ENCODE data around the gene TMCC2.

The TMCC2 gene

GRCh38 chr1:205258261-205258691, 30.5 kb downstream of the TMCC2 start:
- no peak overlapping the region for H3K4me3 ChIP-seq (ENCODE audit: low read depth, low read length)
- DNase-seq (ENCODE audit: low read depth, low spot score), result no peak
- TF ChIP-seq, protein P1, sequence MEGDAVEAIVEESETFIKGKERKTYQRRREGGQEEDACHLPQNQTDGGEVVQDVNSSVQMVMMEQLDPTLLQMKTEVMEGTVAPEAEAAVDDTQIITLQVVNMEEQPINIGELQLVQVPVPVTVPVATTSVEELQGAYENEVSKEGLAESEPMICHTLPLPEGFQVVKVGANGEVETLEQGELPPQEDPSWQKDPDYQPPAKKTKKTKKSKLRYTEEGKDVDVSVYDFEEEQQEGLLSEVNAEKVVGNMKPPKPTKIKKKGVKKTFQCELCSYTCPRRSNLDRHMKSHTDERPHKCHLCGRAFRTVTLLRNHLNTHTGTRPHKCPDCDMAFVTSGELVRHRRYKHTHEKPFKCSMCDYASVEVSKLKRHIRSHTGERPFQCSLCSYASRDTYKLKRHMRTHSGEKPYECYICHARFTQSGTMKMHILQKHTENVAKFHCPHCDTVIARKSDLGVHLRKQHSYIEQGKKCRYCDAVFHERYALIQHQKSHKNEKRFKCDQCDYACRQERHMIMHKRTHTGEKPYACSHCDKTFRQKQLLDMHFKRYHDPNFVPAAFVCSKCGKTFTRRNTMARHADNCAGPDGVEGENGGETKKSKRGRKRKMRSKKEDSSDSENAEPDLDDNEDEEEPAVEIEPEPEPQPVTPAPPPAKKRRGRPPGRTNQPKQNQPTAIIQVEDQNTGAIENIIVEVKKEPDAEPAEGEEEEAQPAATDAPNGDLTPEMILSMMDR (IDR thresholded peaks at IDR 0.05; ENCODE audit: insufficient read depth, low read length, missing control alignments), result no peak
- CTCF ChIA-PET, result interaction anchor here (0.9 to 37.7 kb wide), 19 partner anchors 16 to 451 kb away, joined by 3 to 2093 read pairs (median 16); partner anchors contain the start of genes NUAK2, RBBP5 and TMCC2
- POLR2A ChIA-PET, result interaction anchor here (1.1 kb wide), 1 partner anchor 30 kb away, joined by 3 read pairs; the partner anchor contains the start of gene TMCC2

DNA sequence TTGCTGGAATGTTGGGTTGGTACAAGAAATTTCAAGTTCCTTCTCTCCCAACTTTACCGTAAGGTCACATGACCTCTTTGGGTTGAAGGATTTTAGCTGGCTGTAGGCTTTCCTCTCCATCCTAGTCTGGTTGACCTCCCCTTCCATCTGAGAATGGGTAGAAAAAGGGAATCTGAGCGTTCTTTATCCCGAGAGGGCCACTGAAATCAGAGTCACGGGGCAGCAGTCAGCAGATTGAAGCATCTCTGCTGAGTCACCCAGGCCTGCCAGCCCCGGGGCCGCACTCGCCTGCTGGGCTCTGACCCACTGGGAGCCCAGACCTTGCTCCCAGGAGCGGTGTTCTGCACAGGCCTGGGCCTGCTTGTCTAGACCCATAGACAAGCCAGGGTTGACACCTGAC, 31.0 kb downstream of the TMCC2 start:
- H3K4me3 ChIP-seq (ENCODE audit: low read depth, low read length), result no peak overlapping the region
- ChIA-PET CTCF (interaction anchor here (0.9 to 37.7 kb wide), 18 partner anchors 15 to 333 kb away, joined by 3 to 2093 read pairs (median 12); partner anchors contain the start of genes NUAK2, RBBP5 and TMCC2), POLR2A (interaction anchor here (1.1 kb wide), 1 partner anchor 31 kb away, joined by 3 read pairs; the partner anchor contains the start of gene TMCC2)
- no peak for DNase-seq (ENCODE audit: low read depth, low spot score)
- TF ChIP-seq, protein P1 (IDR thresholded peaks at IDR 0.05; ENCODE audit: insufficient read depth, low read length, missing control alignments), result no peak

DNA sequence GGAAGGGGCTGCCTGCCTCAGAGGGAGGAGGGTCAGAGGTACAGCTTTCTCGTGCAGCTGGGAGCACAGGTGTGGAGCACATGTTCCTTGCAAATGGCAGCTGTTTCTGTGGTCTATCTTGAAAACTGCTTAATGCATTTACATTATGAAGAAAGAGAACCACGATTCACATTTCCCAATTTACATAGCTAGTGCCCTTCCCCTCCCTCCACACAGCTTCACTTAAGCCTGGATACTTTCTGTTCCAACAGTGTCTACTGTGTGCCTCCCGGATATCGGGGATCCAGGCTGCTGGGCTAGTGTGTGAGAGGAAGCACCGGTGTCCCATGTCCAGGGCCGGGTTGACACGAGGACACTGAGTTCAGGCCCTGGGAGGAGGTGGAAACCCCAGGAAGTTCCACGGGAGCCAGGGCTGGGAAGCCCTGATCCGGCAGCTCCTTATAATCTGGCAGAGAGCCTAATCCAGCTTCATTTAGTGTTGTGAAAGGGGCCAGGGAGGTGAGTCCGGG, 31.6 kb downstream of the TMCC2 start:
- ChIA-PET CTCF (interaction anchor here (1.1 to 37.7 kb wide), 17 partner anchors 8 to 333 kb away, joined by 3 to 2093 read pairs (median 8); partner anchors contain the start of genes NUAK2, RBBP5 and TMCC2), POLR2A (interaction anchor here (1.1 kb wide), 1 partner anchor 31 kb away, joined by 3 read pairs; the partner anchor contains the start of gene TMCC2)
- DNase-seq (ENCODE audit: low read depth, low spot score), result no peak
- no peak overlapping the region; the same call in 1 of the 2 replicates for H3K4me3 ChIP-seq (ENCODE audit: low read depth, low read length)
- TF ChIP-seq, protein P1 (IDR thresholded peaks at IDR 0.05; ENCODE audit: insufficient read depth, low read length, missing control alignments), result no peak

DNA sequence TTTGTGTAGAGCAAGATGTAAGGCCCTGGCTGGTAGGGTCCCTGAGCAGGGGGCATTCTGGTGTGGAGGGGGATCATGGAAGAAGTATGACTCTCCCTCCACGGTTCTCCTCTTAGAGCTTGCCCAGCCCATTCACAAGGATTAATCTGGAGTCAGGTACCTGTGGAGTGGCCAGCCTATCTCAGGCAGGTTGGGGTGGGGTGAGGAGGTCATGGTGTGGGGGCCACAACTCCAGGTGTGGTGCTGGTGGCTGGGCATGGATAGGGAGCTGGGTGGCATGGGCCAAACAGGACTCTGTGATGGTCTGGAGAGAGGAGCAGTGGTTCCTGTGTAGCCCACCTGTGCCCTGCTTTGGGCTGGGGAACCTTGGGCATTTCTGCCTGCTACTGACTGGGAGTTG, 32.3 kb downstream of the TMCC2 start:
- POLR2A ChIA-PET, result no interaction called here
- CTCF ChIA-PET, result interaction anchor here (1.0 to 37.7 kb wide), 17 partner anchors 9 to 451 kb away, joined by 3 to 2093 read pairs (median 8); partner anchors contain the start of genes NUAK2, RBBP5 and TMCC2
- DNase-seq (ENCODE audit: low read depth, low spot score), result no peak

DNA sequence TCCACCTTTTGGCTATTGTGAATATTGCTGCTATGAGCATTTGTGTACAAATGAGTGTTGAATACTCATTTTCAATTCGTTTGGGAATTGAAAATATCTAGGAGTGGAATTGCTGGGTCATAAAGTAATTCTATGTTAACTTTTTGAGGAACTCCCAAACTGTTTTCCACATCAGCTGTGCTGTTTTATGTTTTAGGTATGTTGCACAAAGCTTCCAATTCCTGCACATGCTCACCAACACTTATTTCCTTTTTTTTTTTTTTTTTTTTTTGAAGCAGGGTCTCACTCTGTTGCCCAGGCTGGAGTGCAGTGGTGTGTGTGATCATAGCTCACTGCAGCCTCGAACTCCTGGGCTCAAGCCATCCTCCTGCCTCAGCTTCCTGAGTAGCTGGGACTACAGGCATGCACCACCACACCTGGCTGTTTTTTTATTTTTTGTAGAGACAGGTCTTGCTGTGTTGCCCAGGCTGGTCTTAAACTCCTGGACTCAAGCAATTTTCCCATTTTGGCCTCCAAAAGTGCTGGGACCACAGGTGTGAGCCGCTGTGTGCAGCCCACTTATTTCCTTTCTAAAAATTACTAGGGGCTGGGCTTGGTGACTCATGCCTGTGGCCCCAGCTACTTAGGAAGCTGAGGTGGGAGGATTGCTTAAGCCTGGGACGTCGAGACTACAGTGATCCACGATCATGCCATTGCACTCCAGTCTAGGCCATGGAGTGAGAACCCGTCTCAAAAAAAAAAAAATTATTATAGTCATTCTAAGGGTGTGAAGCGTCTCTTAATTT, 33.4 kb downstream of the TMCC2 start:
- TF ChIP-seq, protein P1 (IDR thresholded peaks at IDR 0.05; ENCODE audit: insufficient read depth, low read length, missing control alignments), result no peak
- no peak overlapping the region for H3K4me3 ChIP-seq (ENCODE audit: low read depth, low read length)
- ChIA-PET CTCF (interaction anchor here (0.5 to 37.7 kb wide), 20 partner anchors 13 to 832 kb away, joined by 3 to 2093 read pairs (median 6); partner anchors contain the start of genes NUAK2, RBBP5 and TMCC2), POLR2A (interaction anchor here (0.5 to 1.4 kb wide), 2 partner anchors 32 to 745 kb away, joined by 3 to 6 read pairs; partner anchors contain the start of gene MDM4)
- DNase-seq (ENCODE audit: low read depth, low spot score), result no peak

More for the DNA sequence above, 32.3 kb downstream of the TMCC2 start:
- TF ChIP-seq, protein P1 (IDR thresholded peaks at IDR 0.05; ENCODE audit: insufficient read depth, low read length, missing control alignments), result no peak
- no peak overlapping the region for H3K4me3 ChIP-seq (ENCODE audit: low read depth, low read length)
